Frontal cortex (tissue), 4 donors: ENCODE results near the gene CRHR2. TPM values are rescaled to one million over a fixed set of nuclear protein-coding genes. Genes with fewer than 3 reads are reported as not detected.
A peak's percentile ranks its signal among the peaks of the same experiment; 100 is the strongest.
"Not testable (repeated sequence)": the region's sequence is repeated elsewhere in the genome, so short reads cannot be mapped to it uniquely, and the experiment has no call there.

Experiments used
- DNase-seq, 2 donors: peaks; one replicate each; pipeline ENCODE4 v3.0.0; 2012; ENCODE audit warnings: low spot score in 2 of 2
- FAIRE-seq: peaks from 2 replicates; lab custom pipeline; 2012; peaks lifted over from hg19 to GRCh38; lab: Jason Lieb, UNC
- total RNA-seq: library from RNA; depleted of rRNA; stranded (reverse); fragments of >200 nt; gene quantifications from one replicate; pipeline ENCODE4 v1.2.3, GENCODE V29; 2014
- donor health status: control.
- donor health status: control.
- donor health status: control.

CRHR2 gene
- total RNA-seq, 1 donor from 2014 or later = 0.41 TPM

DNA sequence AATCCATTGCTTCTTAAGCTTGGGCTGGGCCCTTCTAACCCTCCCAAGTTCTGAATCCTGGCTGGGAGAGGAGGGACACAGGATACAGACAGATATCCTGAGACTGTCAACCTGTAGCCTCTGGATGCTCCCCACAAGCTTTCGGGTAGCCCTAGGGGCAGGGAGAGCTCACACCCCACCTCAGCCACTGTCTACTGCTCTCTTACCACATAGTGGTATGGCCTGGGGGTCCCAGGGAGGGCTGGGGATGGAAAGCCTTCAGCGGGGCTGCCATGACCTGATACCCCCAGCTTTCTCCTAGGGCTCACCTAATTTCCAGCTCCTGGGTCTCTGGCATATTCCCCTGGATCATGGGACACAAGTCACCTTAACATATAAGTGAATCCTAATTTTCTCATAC is 25.1 kb downstream of the CRHR2 start:
- FAIRE-seq = no peak
- DNase-seq = no peak

- FAIRE-seq = no peak
- DNase-seq = no peak
Measured at GRCh38 chr7:30656006-30656957, 26.0 kb downstream of the CRHR2 start.

DNA sequence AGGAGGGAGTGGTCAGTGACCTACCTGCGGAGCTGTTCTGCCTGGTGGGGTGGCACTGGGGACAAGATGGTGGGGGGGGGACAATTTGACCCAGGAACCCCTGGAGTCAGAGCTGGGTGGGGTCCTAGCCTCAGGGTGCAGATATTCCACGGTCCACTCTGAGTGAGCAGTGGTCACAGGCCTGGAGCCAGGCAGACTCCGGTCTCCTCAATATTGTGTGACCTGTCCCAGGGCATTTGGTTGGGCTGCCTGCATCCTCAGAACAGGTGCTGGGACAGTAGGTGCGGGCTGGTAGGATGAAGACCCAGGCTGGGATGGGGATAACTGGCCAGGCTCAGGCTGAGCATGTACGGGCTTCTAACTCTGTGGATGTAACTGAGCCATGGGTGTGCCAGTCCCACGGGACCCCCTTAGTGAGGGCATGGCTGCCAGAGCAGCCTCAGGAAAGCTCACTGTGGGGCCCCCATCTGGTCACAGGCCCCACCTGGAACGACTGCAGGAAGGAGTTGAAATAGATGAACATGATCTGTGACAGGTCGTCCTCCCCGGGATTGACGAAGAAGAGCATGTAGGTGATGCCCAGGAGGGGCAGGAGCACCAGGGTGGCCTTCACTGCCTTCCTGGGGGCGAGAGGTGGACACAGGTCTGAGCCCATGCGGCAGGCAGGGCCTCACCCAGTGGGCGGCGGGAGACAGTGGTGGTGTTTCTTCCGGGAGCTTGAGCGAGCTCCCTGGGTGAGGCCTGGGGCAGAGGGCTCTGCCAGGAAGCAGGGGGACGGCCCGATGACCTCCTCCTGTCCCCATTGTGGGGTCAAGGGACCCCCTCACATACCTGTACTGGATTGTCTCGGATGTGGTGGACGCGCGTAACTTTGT is 26.9 kb downstream of the CRHR2 start:
- DNase-seq = no peak

DNA sequence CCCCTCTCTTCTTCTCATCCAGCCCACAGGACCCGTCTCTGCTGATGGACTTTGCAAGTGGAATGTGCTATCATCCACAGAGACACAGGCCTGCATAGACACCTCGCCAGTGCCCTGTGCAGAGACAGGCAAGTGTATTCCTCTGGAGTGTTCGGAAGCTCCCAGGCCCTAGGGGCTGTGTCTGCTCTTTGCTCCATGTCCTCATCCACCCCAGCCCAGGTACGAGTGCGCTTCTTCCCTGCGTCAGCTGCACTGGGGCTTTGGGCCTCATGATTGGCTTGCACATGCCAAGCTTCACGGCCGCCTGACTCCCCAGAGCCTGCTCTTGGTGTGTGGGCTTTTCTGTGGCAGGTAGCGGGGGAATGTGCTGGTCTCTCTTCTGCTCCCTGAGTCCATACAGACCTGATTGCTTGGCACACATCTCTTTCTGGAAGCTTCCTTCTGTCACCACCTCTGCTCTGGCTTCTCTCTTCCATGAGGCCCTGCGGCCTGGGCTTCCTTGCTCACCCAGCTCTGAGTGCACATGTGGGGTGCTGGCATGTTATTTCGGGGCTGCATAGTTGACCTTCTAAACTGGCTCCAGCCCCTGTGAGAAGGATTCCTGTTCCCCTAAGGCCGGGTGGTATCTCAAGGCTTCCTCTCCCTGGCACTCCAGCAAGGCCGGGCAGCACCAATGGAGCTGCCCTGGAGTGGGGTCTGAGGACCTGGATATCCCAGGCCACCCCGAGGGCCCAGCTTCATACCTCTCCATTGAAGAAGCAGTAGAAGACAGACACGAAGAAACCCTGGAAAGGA is 27.8 kb downstream of the CRHR2 start:
- FAIRE-seq (no peak), DNase-seq (no peak)

More for the DNA sequence above, 26.9 kb downstream of the CRHR2 start:
- FAIRE-seq = no peak

DNA sequence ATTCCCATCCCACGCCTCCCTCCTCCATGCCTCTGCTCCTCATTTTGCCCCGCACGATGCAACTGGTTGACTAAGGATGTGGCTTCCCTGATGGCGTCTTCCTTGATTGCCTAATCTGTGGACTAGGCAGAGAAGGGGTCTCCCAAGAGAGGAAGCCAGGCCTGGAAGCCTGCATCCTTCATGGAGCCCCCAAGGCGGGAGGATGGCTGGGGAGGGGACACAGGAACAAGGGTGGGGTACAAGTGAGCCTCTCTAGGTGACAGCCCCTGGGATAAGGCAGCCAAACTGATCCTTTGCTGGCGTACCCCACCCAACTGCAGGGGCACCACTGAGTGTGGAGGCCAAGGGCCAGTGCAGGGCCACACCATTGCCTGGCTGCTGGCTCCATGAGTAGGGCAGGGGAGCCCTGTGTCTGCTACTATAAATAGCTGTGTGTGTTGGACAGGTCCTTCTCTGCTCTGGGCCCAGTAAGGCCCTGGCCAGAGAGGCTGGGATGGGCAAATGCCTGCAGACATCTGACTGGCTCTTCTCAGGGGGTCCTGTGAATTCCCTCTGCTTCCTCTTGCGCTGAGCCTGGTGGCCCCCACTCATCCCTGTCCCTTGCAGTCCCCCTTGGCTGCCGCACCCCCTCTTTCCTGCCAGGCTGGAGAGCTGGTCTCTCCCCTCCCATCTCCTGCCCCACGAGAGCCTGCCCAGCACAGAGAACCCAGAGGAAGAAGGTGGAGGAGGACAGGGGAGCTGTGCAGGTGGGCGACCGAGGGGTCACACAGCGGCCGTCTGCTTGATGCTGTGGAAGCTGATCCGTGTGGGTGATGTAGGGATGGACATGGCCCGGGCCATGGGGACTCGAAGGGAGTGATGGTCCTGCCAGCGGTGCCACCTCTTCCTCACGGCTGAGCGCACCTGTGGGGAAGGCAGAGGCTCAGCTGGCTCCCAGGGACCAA is 29.3 kb downstream of the CRHR2 start:
- FAIRE-seq (no peak), DNase-seq (no peak)

GRCh38 chr7:30652132-30652531 is 30.1 kb downstream of the CRHR2 start:
- no peak for DNase-seq
- FAIRE-seq = no peak

DNA sequence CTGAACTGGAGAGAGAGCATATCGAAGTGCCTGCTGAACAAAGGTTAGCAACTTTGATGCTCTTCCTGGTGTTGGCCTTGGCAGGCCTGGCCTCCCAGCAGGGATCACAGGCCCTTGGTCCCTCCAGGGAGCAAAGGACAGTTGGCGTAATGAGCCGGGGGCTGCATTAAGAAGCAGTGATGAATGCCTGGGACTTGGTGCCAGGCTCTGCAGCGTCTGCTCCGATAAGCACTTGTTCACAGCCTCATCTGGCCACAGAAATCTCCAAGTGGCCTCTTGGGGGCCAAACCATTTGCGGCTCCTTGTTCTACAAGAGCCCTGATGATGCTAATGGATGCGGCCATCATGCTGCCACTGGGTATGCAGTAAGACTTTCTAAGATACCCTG is 31.8 kb downstream of the CRHR2 start:
- FAIRE-seq = no peak
- DNase-seq = no peak

DNA sequence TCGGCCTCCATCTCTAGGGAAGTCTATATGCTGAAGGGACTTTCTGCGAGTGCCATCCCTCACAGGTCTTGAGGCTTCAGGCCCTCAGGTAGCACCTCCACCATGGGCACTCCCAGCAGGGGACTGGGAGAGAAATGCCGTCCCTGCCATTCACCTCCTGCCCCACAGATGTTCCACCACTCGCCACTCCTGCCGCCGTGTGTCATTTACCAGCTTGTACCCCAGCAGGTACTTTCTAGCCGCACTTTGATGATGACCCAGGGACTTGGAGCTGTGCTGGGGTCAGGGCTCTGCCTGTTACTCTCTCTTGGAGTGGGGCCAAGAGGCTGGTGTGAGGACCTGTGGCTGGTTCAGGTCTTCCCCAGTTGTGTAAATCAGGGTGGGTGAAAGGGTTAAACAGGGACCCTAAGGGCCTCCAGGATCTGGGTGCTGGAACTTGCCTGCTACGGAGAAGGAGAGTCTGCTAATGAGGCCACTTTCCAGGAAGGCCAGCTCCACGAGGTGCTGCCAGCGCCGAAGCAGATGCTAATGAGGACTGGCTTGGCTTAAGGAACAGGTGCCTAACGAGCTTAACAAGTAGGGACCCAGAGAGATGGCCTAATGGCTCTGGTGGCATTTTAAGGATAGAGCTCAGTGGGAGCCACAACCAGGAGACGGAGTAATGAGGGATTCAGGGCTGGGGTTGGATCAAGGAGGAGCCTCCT is 32.4 kb downstream of the CRHR2 start:
- FAIRE-seq (no peak), DNase-seq (no peak)

- FAIRE-seq = no peak
- DNase-seq = no peak
Measured at GRCh38 chr7:30648744-30649540, 33.3 kb downstream of the CRHR2 start.

DNA sequence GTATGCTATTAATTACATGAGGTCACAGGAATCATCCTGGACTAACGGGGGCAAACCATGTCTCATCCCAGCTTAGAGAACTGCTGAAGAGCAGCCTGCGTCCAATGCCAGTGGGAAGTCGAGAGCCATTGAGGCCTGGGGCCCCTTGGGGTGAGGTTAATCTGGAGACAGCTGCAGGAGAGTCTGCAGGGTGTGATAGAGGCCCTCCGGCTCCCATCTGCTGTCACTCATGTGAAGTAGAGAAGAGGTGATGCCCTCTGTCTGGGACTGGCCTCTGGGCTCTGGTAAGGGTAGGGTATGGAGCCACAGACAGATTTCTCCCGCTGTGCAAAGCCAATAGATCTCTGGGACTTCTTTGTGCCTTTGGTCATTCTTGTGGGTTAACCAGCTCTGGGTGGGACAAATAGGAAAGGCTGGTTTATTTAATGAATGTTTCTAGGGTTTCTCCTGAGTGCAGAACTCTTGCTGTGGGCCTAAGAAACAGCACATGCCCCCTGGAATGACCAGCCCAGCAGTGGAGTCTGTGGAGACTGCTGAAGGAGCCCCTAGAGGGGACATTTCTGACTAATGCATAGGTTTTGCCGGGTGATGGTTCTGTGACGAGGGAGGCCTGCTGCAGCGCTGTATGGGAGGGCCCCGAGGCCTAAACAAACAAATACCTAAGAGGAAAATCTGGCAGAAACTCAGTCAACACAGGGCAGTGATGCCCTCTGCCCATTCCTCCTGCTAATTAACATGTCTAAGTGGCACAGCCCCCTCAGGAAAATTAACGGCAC is 34.5 kb downstream of the CRHR2 start:
- FAIRE-seq (no peak), DNase-seq (no peak)

DNA sequence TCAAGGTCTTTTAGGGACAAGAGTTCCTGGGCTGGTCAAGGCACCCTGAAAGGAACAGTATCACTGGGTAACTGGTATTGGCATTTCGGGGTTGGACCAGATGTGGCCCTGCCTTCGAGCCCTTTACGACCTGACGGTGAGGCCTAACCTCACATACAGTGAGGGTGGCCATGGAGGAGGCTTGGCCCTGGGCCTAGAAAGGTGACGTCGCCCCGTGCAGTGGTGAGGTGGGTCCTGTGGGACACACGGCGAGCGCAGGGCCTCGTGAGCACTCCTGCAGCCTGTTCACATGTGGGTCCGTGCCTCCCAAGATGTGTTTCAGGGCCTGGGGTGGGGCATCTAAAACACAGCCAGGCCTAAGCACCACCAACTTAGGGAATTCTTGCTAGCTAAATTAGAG is 36.1 kb downstream of the CRHR2 start:
- no peak for DNase-seq
- no peak for FAIRE-seq

DNA sequence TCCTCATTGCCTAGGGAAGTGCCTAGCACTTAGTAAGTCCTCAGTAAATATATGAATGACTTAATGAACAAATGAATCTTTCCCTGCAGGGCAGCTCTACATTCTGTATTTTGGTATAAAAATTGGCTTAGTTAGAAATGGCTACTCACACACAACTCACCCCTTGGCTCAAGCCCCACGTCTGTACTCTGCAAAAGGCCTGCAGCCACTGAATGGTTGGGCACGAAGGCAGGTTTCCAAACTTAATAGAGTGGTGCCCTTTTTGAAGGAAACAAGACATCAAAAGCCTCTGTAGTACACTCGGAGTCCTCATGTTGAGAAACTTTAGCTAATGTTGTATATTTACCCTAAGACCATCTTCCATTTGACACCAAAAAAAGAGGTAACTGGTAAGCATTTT is 36.6 kb downstream of the CRHR2 start:
- DNase-seq = peak in 1 of 2 donors; percentile 2
- no peak for FAIRE-seq

GRCh38 chr7:30644286-30644955 is 37.8 kb downstream of the CRHR2 start:
- DNase-seq = peak in 1 of 2 donors; percentile 6
- no peak for FAIRE-seq

GRCh38 chr7:30642789-30643188 is 39.5 kb downstream of the CRHR2 start:
- DNase-seq = no peak
- FAIRE-seq = no peak

DNA sequence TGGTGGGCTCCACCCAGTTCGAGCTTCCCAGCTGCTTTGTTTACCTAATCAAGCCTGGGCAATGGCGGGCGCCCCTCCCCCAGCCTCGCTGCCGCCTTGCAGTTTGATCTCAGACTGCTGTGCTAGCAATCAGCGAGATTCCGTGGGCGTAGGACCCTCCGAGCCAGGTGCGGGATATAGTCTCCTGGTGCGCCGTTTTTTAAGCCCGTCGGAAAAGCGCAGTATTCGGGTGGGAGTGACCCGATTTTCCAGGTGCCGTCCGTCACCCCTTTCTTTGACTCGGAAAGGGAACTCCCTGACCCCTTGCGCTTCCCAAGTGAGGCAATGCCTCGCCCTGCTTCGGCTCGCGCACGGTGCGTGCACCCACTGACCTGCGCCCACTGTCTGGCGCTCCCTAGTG is 39.9 kb downstream of the CRHR2 start:
- DNase-seq, FAIRE-seq: not testable (repeated sequence)

GRCh38 chr7:30635798-30636197 is 46.5 kb downstream of the CRHR2 start:
- FAIRE-seq (no peak), DNase-seq (no peak)
